Smooth muscle cell (in vitro differentiated cells): ENCODE data around the gene CRNKL1. TPM values are rescaled to one million over a fixed set of nuclear protein-coding genes. Genes with fewer than 3 reads are reported as not detected.
"Not testable (repeated sequence)": the region's sequence is repeated elsewhere in the genome, so short reads cannot be mapped to it uniquely, and the experiment has no call there.

ENCODE experiments used
- DNase-seq: peaks from one replicate; lab custom pipeline; 2025; ENCODE audit not compliant: unreplicated experiment; lab: John Stamatoyannopoulos, UW
- H2AFZ ChIP-seq: fragments of 200-600 bp; sonication (generic); 2 replicates; pipeline ENCODE4 v1.6.0; 2016; ENCODE audit warnings: antibody characterized with exemption, low read depth, mild to moderate bottlenecking
- H3F3A ChIP-seq: fragments of 200-600 bp; sonication (generic); 2 replicates; pipeline ENCODE4 v1.6.0; 2017; ENCODE audit warnings: antibody characterized with exemption, low read depth
- H3K27ac ChIP-seq: fragments of 200-600 bp; sonication (generic); 2 replicates; pipeline ENCODE4 v1.5.1; 2016; ENCODE audit warnings: low read depth, mild to moderate bottlenecking
- H3K27me3 ChIP-seq: fragments of 200-600 bp; sonication (generic); 2 replicates; pipeline ENCODE4 v1.6.1; 2016; ENCODE audit warnings: low read depth, mild to moderate bottlenecking
- H3K36me3 ChIP-seq: fragments of 200-600 bp; sonication (generic); 2 replicates; pipeline ENCODE4 v1.5.1; 2016; ENCODE audit warnings: low read depth
- H3K4me1 ChIP-seq: fragments of 200-600 bp; sonication (generic); 2 replicates; pipeline ENCODE4 v1.5.1; 2016; ENCODE audit warnings: low read depth
- H3K4me2 ChIP-seq: fragments of 200-600 bp; sonication (generic); 2 replicates; pipeline ENCODE4 v1.6.0; 2016; ENCODE audit warnings: mild to moderate bottlenecking
- H3K4me3 ChIP-seq: fragments of 200-600 bp; sonication (generic); 2 replicates; pipeline ENCODE4 v1.5.1; 2016; ENCODE audit warnings: mild to moderate bottlenecking
- H3K79me2 ChIP-seq: fragments of 200-600 bp; sonication (generic); 2 replicates; pipeline ENCODE4 v1.6.0; 2016; ENCODE audit warnings: low read depth, mild to moderate bottlenecking
- H3K9ac ChIP-seq: fragments of 200-600 bp; sonication (generic); 2 replicates; pipeline ENCODE4 v1.6.0; 2016; ENCODE audit warnings: low read depth
- H3K9me3 ChIP-seq: fragments of 200-600 bp; sonication (generic); replicated peaks from 2 replicates; pipeline ENCODE4 v1.5.1; 2016; ENCODE audit warnings: low read depth
- H4K20me1 ChIP-seq: fragments of 200-600 bp; sonication (generic); 2 replicates; pipeline ENCODE4 v1.6.0; 2016; ENCODE audit warnings: low read depth
- WGBS: methylation state at CpG from one replicate; pipeline ENCODE4 v1.1.7; 2016; ENCODE audit warnings: low lambda C conversion rate; 5-methylcytosine and 5-hydroxymethylcytosine counted together
- polyA plus RNA-seq: library from polyadenylated mRNA; unstranded; fragments of >200 nt; fragmentation: Nextera tagmentation; extraction: Ambion mirVana; gene quantifications from 2 replicates; pipeline ENCODE4 v1.2.1, GENCODE V29; 2016
- total RNA-seq: library from RNA; depleted of rRNA; stranded (reverse); fragments of >200 nt; gene quantifications from 2 replicates; pipeline ENCODE4 v1.2.3, GENCODE V29; 2014
- TF ChIP-seq, protein P1 (sequence below): fragments of 200-600 bp; sonication (generic); IDR thresholded peaks from 2 replicates; pipeline ENCODE4 v1.5.1; 2017; ENCODE audit warnings: borderline replicate concordance, mild to moderate bottlenecking, antibody characterized with exemption; ENCODE audit not compliant: insufficient read depth, poor library complexity, severe bottlenecking

The CRNKL1 gene
- total and polyA plus RNA-seq, 2 experiments from 2014 or later = 12.3 to 26.0 TPM

DNA sequence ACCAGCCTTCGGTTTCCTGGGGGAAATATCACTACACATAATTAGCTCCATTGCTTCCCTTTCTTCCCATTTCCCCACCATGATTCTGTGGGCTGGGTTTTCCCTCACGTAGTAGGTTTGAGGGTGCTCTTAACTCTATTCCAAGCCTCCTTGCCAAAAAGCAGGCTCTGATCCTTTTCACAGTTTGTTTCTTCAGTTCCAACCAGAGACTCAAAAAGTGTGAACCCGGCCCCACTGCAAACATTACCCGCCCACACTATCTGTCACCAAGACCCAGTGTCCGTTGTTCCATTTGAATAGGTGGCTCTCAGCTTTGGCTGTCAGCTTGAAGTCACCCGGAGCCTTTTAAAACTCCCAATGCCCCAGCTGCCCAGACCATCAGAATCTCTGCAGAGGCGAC lies 46.9 kb downstream of the CRNKL1 start:
- no peak for DNase-seq
- no peak overlapping the region for H3K27ac ChIP-seq
- no peaks in the 10 kb centered on the region for H3K9me3 ChIP-seq
- no peaks in the 10 kb centered on the region for H3K4me1 ChIP-seq
- no peak overlapping the region for H2AFZ ChIP-seq
- no peaks in the 10 kb centered on the region for H3K36me3 ChIP-seq
- H3K27me3 ChIP-seq = no peaks in the 10 kb centered on the region
- 94% methylated on average over 7 of the region's 7 CpGs for WGBS
- H3F3A ChIP-seq = peaks cover 5% of the 10 kb centered on the region
- H4K20me1 ChIP-seq = no peaks in the 10 kb centered on the region
- TF ChIP-seq, protein P1, sequence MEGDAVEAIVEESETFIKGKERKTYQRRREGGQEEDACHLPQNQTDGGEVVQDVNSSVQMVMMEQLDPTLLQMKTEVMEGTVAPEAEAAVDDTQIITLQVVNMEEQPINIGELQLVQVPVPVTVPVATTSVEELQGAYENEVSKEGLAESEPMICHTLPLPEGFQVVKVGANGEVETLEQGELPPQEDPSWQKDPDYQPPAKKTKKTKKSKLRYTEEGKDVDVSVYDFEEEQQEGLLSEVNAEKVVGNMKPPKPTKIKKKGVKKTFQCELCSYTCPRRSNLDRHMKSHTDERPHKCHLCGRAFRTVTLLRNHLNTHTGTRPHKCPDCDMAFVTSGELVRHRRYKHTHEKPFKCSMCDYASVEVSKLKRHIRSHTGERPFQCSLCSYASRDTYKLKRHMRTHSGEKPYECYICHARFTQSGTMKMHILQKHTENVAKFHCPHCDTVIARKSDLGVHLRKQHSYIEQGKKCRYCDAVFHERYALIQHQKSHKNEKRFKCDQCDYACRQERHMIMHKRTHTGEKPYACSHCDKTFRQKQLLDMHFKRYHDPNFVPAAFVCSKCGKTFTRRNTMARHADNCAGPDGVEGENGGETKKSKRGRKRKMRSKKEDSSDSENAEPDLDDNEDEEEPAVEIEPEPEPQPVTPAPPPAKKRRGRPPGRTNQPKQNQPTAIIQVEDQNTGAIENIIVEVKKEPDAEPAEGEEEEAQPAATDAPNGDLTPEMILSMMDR = no peak
- H3K4me2 ChIP-seq = no peak overlapping the region
- no peak overlapping the region for H3K9ac ChIP-seq
- H3K4me3 ChIP-seq = no peak overlapping the region
- H3K79me2 ChIP-seq = no peaks in the 10 kb centered on the region

DNA sequence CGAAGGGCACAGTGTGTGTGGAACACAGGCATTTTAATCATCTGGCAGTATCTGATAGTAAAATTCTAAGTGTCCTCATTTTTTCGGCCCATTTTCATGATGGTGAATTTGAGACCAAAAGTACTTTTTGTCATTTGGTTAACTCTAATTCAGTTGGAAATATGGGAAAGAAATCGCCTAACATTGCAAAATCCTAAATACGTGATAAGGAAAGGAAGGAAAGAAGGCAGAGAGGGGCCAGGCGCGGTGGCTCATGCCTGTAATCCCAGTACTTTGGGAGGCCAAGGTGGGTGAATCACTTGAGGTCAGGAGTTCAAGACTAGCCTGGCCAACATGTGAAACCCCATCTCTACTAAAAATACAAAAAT lies 48.3 kb downstream of the CRNKL1 start:
- not testable (repeated sequence) for H3F3A ChIP-seq, H2AFZ ChIP-seq, H3K27ac ChIP-seq, H3K79me2 ChIP-seq, DNase-seq, H3K36me3 ChIP-seq, H3K9ac ChIP-seq, H3K27me3 ChIP-seq, H3K4me3 ChIP-seq, H3K4me2 ChIP-seq, H3K4me1 ChIP-seq, H4K20me1 ChIP-seq, H3K9me3 ChIP-seq
- WGBS = 92% methylated on average over 6 of the region's 6 CpGs

DNA sequence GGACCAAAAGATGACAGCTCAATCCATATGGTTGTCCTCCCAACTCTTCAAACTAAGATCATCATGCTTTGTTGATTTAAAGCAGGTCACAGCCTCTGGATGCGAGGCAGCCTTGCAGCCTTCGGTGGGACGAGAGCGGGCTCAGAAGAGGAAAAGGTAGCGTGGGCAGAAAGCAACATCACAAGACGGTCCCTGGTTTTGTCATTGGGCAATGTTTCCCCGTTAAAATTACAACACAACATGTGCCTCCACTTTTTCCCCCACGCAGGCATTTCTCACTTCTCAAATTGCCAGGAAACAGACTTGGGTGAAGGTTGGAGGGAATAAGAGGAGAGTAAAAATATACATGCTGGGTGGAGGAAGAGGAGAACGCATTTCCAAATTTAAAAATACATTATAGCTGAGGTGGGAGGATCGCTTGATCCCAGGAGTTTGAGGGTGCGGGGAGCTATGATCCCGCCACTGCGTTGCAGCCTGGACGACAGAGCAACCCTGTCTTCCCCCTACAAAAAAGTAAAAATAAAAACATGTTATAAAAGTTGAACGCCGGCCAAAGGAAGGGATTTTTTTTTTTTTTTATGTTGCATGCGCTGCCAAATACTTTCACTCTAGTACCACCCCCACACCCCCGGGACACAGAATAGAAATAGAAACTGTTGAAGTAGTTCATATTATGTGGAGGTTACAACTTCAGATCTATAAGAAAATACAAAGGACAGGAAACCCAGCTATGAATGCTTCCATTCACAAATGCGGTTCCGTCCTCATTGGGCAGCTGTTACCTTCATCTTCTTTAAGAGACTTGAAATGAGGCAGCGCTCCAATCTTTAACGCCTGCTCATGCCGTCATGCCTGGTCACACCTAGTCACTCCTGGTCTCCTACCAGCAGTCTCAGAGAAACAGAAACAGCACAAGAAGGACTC lies 49.0 kb downstream of the CRNKL1 start:
- no peaks in the 10 kb centered on the region for H3F3A ChIP-seq
- no peak overlapping the region for H3K27ac ChIP-seq
- TF ChIP-seq, protein P1 = no peak
- no peaks in the 10 kb centered on the region for H3K79me2 ChIP-seq
- H3K4me3 ChIP-seq = no peak overlapping the region
- no peaks in the 10 kb centered on the region for H3K9me3 ChIP-seq
- H3K4me2 ChIP-seq = no peak overlapping the region
- WGBS = 93% methylated on average over 23 of the region's 23 CpGs
- no peak for DNase-seq
- peaks cover 4% of the 10 kb centered on the region for H3K36me3 ChIP-seq
- no peaks in the 10 kb centered on the region for H3K27me3 ChIP-seq
- H3K4me1 ChIP-seq = no peaks in the 10 kb centered on the region
- H3K9ac ChIP-seq = no peak overlapping the region
- H4K20me1 ChIP-seq = no peaks in the 10 kb centered on the region
- H2AFZ ChIP-seq = no peak overlapping the region

DNA sequence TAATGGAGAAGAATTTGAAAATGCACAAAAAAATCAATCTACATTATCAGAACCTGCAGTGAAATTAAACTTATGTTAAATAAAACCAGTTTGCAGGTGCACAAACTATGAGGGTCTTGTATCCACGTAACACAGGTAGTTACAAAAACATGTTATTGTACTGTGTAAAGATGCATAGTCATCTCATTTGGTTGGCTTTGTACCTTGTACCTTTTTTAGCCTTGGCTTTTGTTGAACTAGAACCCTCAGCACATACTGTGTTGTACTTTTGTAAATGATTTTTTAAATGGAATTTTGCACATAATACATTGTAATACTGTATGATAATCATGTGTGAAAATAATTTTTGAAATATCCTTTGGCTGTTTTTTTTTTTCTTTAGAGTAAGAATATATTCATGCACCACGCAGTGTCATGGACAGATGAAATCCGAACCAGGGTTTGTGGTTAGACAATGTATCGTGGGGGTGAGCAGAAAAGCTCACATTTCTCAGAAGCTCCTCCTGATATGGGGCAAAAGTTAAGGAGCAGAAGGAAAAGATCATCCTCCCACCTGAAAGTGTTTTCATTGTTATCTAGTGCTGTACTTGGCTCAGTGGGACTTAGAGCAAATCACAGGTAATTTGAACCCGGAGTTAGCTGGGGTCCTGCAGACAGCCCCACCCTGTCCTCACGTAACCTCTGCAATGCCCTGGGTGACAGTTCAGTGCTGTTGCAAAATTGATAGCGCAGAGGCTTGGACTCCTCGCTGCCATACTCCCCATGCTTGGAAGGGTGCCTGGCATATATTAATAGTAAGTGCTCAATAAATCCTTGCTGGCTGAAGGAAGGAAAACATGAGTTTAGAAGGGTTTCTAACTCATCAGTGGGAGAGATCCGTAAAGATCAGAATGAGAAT lies 49.9 kb downstream of the CRNKL1 start:
- Histone ChIP-seq H3K27me3 (no peaks in the 10 kb centered on the region), H3F3A (no peaks in the 10 kb centered on the region), H3K79me2 (no peaks in the 10 kb centered on the region), H3K4me1 (no peaks in the 10 kb centered on the region), H3K4me3 (no peak overlapping the region), H3K9ac (no peak overlapping the region), H3K27ac (no peak overlapping the region), H2AFZ (no peak overlapping the region), H3K4me2 (no peak overlapping the region), H3K9me3 (no peaks in the 10 kb centered on the region), H4K20me1 (no peaks in the 10 kb centered on the region), H3K36me3 (peaks cover 4% of the 10 kb centered on the region)
- 91% methylated on average over 9 of the region's 9 CpGs for WGBS
- TF ChIP-seq, protein P1 = no peak
- DNase-seq = no peak
